Keratinocyte (primary cell): ENCODE results near the gene ZNF804B. TPM values are rescaled to one million over a fixed set of nuclear protein-coding genes. Genes with fewer than 3 reads are reported as not detected.
A peak's percentile ranks its signal among the peaks of the same experiment; 100 is the strongest.

Experiments used
- DNase-seq: peaks from one replicate; pipeline ENCODE4 v3.0.0-alpha.2; 2011; ENCODE audit warnings: low read depth, missing footprints, low spot score
- FAIRE-seq: peaks from 2 replicates; lab custom pipeline; 2011; peaks lifted over from hg19 to GRCh38; lab: Jason Lieb, UNC
- H2AFZ ChIP-seq: 2 replicates; pipeline ENCODE4 v1.6.0; 2012; ENCODE audit warnings: low read length, control low read depth, inconsistent platforms; ENCODE audit not compliant: control insufficient read depth
- H3K27ac ChIP-seq: 2 replicates; pipeline ENCODE4 v1.5.1; 2011; ENCODE audit warnings: low read length; ENCODE audit not compliant: control insufficient read depth, insufficient read depth
- H3K27me3 ChIP-seq: 3 replicates; pipeline ENCODE4 v1.6.0; 2011; ENCODE audit warnings: low read length; ENCODE audit not compliant: control insufficient read depth, insufficient read depth; ENCODE audit errors: extremely low read depth
- H3K36me3 ChIP-seq, 2 experiments: 2 replicates in 1 of 2; 3 replicates in 1 of 2; pipeline ENCODE4 v1.5.1; 2011; ENCODE audit warnings: low read length in 2 of 2, mild to moderate bottlenecking in 1 of 2; ENCODE audit not compliant: control insufficient read depth in 2 of 2, insufficient read depth in 2 of 2; ENCODE audit errors: extremely low read depth in 1 of 2
- H3K4me1 ChIP-seq: 3 replicates; pipeline ENCODE4 v1.5.1; 2011; ENCODE audit warnings: low read length; ENCODE audit not compliant: control insufficient read depth, insufficient read depth; ENCODE audit errors: extremely low read depth
- H3K4me2 ChIP-seq: 3 replicates; pipeline ENCODE4 v1.6.0; 2011; ENCODE audit warnings: low read depth, low read length; ENCODE audit not compliant: control insufficient read depth, insufficient read depth; ENCODE audit errors: extremely low read depth
- H3K4me3 ChIP-seq, 3 experiments: fragments of 200-600 bp in 1 of 3; sonication (generic) in 1 of 3; 2 replicates in 2 of 3; 3 replicates in 1 of 3; pipeline ENCODE4 v1.5.1; 2011 to 2016; ENCODE audit warnings: low read length in 3 of 3, mild to moderate bottlenecking in 3 of 3, control low read depth in 2 of 3, inconsistent platforms in 1 of 3, low read depth in 1 of 3, mixed read lengths in 1 of 3, mixed run types in 1 of 3, moderate library complexity in 1 of 3; ENCODE audit not compliant: control insufficient read depth in 2 of 3, insufficient read depth in 2 of 3; ENCODE audit errors: extremely low read depth in 1 of 3
- H3K79me2 ChIP-seq: 2 replicates; pipeline ENCODE4 v1.6.0; 2012; ENCODE audit warnings: low read length; ENCODE audit not compliant: control insufficient read depth, insufficient read depth
- H3K9ac ChIP-seq: 3 replicates; pipeline ENCODE4 v1.6.0; 2011; ENCODE audit warnings: low read length; ENCODE audit not compliant: control insufficient read depth, insufficient read depth; ENCODE audit errors: extremely low read depth
- H3K9me1 ChIP-seq: 3 replicates; pipeline ENCODE4 v1.6.0; 2011; ENCODE audit warnings: low read length; ENCODE audit not compliant: control insufficient read depth, insufficient read depth; ENCODE audit errors: extremely low read depth
- H3K9me3 ChIP-seq: 2 replicates; pipeline ENCODE4 v1.5.1; 2012; ENCODE audit warnings: low read depth, low read length; ENCODE audit not compliant: control insufficient read depth
- H4K20me1 ChIP-seq: 3 replicates; pipeline ENCODE4 v1.6.0; 2011; ENCODE audit warnings: low read length; ENCODE audit not compliant: control insufficient read depth, insufficient read depth; ENCODE audit errors: extremely low read depth
- CTCF ChIP-seq, 3 experiments: IDR thresholded peaks in 1 of 3; conservative IDR thresholded peaks in 1 of 3; optimal IDR thresholded peaks in 1 of 3; 2 replicates in 2 of 3; 3 replicates in 1 of 3; pipeline versions ENCODE3 to v1.5.1; 2011; ENCODE audit warnings: low read length in 3 of 3, mild to moderate bottlenecking in 3 of 3, moderate library complexity in 2 of 3, control low read depth in 1 of 3, inconsistent platforms in 1 of 3; ENCODE audit not compliant: insufficient read depth in 2 of 3; ENCODE audit errors: extremely low read depth in 1 of 3
- EZH2 ChIP-seq: IDR thresholded peaks from one replicate; pipeline ENCODE4 v1.6.1; 2012; ENCODE audit warnings: inconsistent platforms, mild to moderate bottlenecking, low read length, moderate library complexity
- dilution Hi-C: fragments of 300-500 bp; cut with MboI; formaldehyde crosslinking; loops from one replicate; pipeline ENCODE4 v1.7.0; 2020; ENCODE audit warnings: low sequenced_read_pairs; ENCODE audit not compliant: extremely low pct_ligation_motif_present
- polyA plus RNA-seq, 5 experiments: library from polyadenylated mRNA; depleted of rRNA in 3 of 5; stranded (reverse) in 3 of 5; stranded (forward) in 1 of 5; unstranded in 1 of 5; fragments of >200 nt; gene quantifications; 1 replicate in 1 of 5; 2 replicates in 3 of 5; 3 replicates in 1 of 5; pipeline versions ENCODE4 v1.2.1 to v1.2.3, GENCODE V29; 2011 to 2012; ENCODE audit warnings: missing spikeins in 2 of 5, low read depth in 1 of 5, low replicate concordance in 1 of 5

ZNF804B gene
- polyA plus RNA-seq, 1 donor (not counting 4 experiments of a cell fraction or from before 2014, with no cell fraction given): not detected

GRCh38 chr7:88758381-88759229 is 895 bp upstream of the ZNF804B start:
- Histone ChIP-seq H3K4me1 (no peaks in the 10 kb centered on the region), H3K27me3 (peaks cover 26% of the 10 kb centered on the region), H3K9me1 (no peaks in the 10 kb centered on the region), H3K36me3 (no peaks in the 10 kb centered on the region), H2AFZ (no peak overlapping the region), H4K20me1 (no peaks in the 10 kb centered on the region), H3K4me3 (no peak overlapping the region), H3K4me2 (no peak overlapping the region), H3K79me2 (no peaks in the 10 kb centered on the region), H3K27ac (no peak overlapping the region), H3K9me3 (no peaks in the 10 kb centered on the region), H3K9ac (no peak overlapping the region)
- DNase-seq (no peak), FAIRE-seq (no peak)
- dilution Hi-C loops: no loop called here
- TF ChIP-seq CTCF (optimal IDR thresholded peaks at IDR 0.05 in 1 of 3, IDR thresholded peaks at IDR 0.05 in 1 of 3, conservative IDR thresholded peaks at IDR 0.05 in 1 of 3; ENCODE audit: extremely low read depth in 1 of 3, insufficient read depth in 2 of 3, low read length in 3 of 3): no peak
- peak; percentile 81 for TF ChIP-seq EZH2

GRCh38 chr7:88760136-88760515 is 626 bp downstream of the ZNF804B start:
- H3K4me2 ChIP-seq: no peak overlapping the region
- H3K36me3 ChIP-seq: no peaks in the 10 kb centered on the region
- H3K27me3 ChIP-seq: peaks cover 26% of the 10 kb centered on the region
- FAIRE-seq (no peak), DNase-seq (no peak)
- H4K20me1 ChIP-seq: no peaks in the 10 kb centered on the region
- H3K4me1 ChIP-seq: no peaks in the 10 kb centered on the region
- H2AFZ ChIP-seq: no peak overlapping the region
- H3K9me3 ChIP-seq: no peaks in the 10 kb centered on the region
- H3K27ac ChIP-seq: no peak overlapping the region
- H3K9ac ChIP-seq: no peak overlapping the region
- no peak overlapping the region for H3K4me3 ChIP-seq
- H3K9me1 ChIP-seq: no peaks in the 10 kb centered on the region
- TF ChIP-seq CTCF (optimal IDR thresholded peaks at IDR 0.05 in 1 of 3, IDR thresholded peaks at IDR 0.05 in 1 of 3, conservative IDR thresholded peaks at IDR 0.05 in 1 of 3; ENCODE audit: extremely low read depth in 1 of 3, insufficient read depth in 2 of 3, low read length in 3 of 3) (no peak), EZH2 (peak; percentile 72)
- dilution Hi-C loops: no loop called here
- H3K79me2 ChIP-seq: no peaks in the 10 kb centered on the region
